Measurements from ENCODE around the gene PUS3.

PUS3 gene

GRCh38 chr11:125941267-125941618 lies 38.2 kb upstream of the PUS3 start:
- no peak for DNase-seq

GRCh38 chr11:125940145-125940544 lies 37.1 kb upstream of the PUS3 start:
- no peak for DNase-seq

- no peak for DNase-seq
These were observed 36.1 kb upstream of the PUS3 start for GRCh38 chr11:125939081-125939521.

- DNase-seq = no peak
These were observed 35.4 kb upstream of the PUS3 start for GRCh38 chr11:125938418-125938817.

- DNase-seq = no peak
These were observed 32.7 kb upstream of the PUS3 start for GRCh38 chr11:125935618-125936199.

GRCh38 chr11:125935056-125935455 lies 32.0 kb upstream of the PUS3 start:
- DNase-seq = no peak

- no peak for DNase-seq
These were observed 31.5 kb upstream of the PUS3 start for GRCh38 chr11:125934473-125934872.

GRCh38 chr11:125933030-125933813 lies 30.2 kb upstream of the PUS3 start:
- DNase-seq = no peak

GRCh38 chr11:125932301-125932700 lies 29.3 kb upstream of the PUS3 start:
- no peak for DNase-seq

- DNase-seq = no peak
These were observed 28.7 kb upstream of the PUS3 start for GRCh38 chr11:125931668-125932067.

GRCh38 chr11:125931116-125931515 lies 28.1 kb upstream of the PUS3 start:
- DNase-seq = no peak

- no peak for DNase-seq
These were observed 27.1 kb upstream of the PUS3 start for GRCh38 chr11:125930076-125930450.

- no peak for DNase-seq
These were observed 26.6 kb upstream of the PUS3 start for GRCh38 chr11:125929445-125930075.

GRCh38 chr11:125926682-125927081 lies 23.7 kb upstream of the PUS3 start:
- no peak for DNase-seq

GRCh38 chr11:125925804-125926203 lies 22.8 kb upstream of the PUS3 start:
- DNase-seq = no peak

- DNase-seq = no peak
These were observed 22.3 kb upstream of the PUS3 start for GRCh38 chr11:125925247-125925740.

- DNase-seq = no peak
These were observed 21.5 kb upstream of the PUS3 start for GRCh38 chr11:125924384-125925007.

- no peak for DNase-seq
These were observed 20.6 kb upstream of the PUS3 start for GRCh38 chr11:125923633-125924032.

GRCh38 chr11:125923012-125923579 lies 20.1 kb upstream of the PUS3 start:
- DNase-seq = no peak

- DNase-seq = no peak
These were observed 19.1 kb upstream of the PUS3 start for GRCh38 chr11:125922156-125922555.

- DNase-seq = no peak
These were observed 18.0 kb upstream of the PUS3 start for GRCh38 chr11:125921042-125921441.

- no peak for DNase-seq
These were observed 15.3 kb upstream of the PUS3 start for GRCh38 chr11:125918140-125918840.
